H1 (cell line): ENCODE measurements around the gene DDN. TPM values are rescaled to one million over a fixed set of nuclear protein-coding genes. Genes with fewer than 3 reads are reported as not detected.

Experiments used
- ASH2L ChIP-seq: fragments of 200-600, 300-600 bp; sonication (generic); IDR thresholded peaks from one replicate; pipeline ENCODE4 v1.7.1; 2017; ENCODE audit warnings: low read length
- BRCA1 ChIP-seq: IDR thresholded peaks from 2 replicates; pipeline ENCODE4 v1.6.1; 2012; ENCODE audit warnings: low read depth, low read length, improper control_type of control experiment
- CBX8 ChIP-seq: fragments of 300-800, 300-1000 bp; sonication (generic); IDR thresholded peaks from 2 replicates; pipeline ENCODE4 v1.7.1; 2016; ENCODE audit warnings: low read depth, low read length, borderline replicate concordance
- CHD1 ChIP-seq: IDR thresholded peaks from 2 replicates; pipeline ENCODE4 v1.6.1; 2012; ENCODE audit warnings: low read depth, low read length, improper control_type of control experiment
- CREB1 ChIP-seq: IDR thresholded peaks from 2 replicates; pipeline ENCODE4 v1.6.1; 2012; ENCODE audit warnings: inconsistent platforms
- FOSL1 ChIP-seq: IDR thresholded peaks from 2 replicates; pipeline ENCODE4 v1.6.1; 2011; ENCODE audit warnings: mild to moderate bottlenecking, low read depth, low read length, moderate library complexity; ENCODE audit not compliant: insufficient read depth
- GABPA ChIP-seq: IDR thresholded peaks from 2 replicates; pipeline ENCODE4 v1.6.1; 2011; ENCODE audit warnings: mild to moderate bottlenecking, low read length, moderate library complexity, borderline replicate concordance; ENCODE audit not compliant: insufficient read depth
- NRF1 ChIP-seq: IDR thresholded peaks from 2 replicates; pipeline ENCODE4 v1.6.1; 2011; ENCODE audit warnings: mild to moderate bottlenecking, low read depth, low read length, improper control_type of control experiment
- POU5F1 ChIP-seq: IDR thresholded peaks from 2 replicates; pipeline ENCODE4 v1.6.1; 2011; ENCODE audit warnings: low read depth, mild to moderate bottlenecking, low read length, moderate library complexity
- polyA plus RNA-seq, 7 experiments: library from polyadenylated mRNA; depleted of rRNA in 3 of 7; stranded (reverse) in 5 of 7; unstranded in 2 of 7; fragments of >200 nt in 5 of 7; fragments of 200-250 nt in 2 of 7; gene quantifications; 1 replicate in 5 of 7; 2 replicates in 1 of 7; 4 replicates in 1 of 7; pipeline versions ENCODE4 v1.2.1 to v1.2.3, GENCODE V29; 2011 to 2013; ENCODE audit warnings: missing spikeins in 2 of 7, mixed read lengths in 2 of 7
- total RNA-seq: library from RNA; stranded (reverse); fragmentation: NEBNext Ultra II Directional; extraction: Animal tissue kit (Norgen Biotek cat#: 25700); gene quantifications from 2 replicates; pipeline ENCODE4 v1.2.1, GENCODE V29; 2021
- TF ChIP-seq, protein P1 (sequence below): IDR thresholded peaks from 2 replicates; pipeline ENCODE4 v1.6.1; 2011; ENCODE audit warnings: low read length, improper control_type of control experiment
- TF ChIP-seq, protein P2 (sequence below): IDR thresholded peaks from 2 replicates; pipeline ENCODE4 v1.6.1; 2012; ENCODE audit warnings: inconsistent platforms

DDN gene
- total and polyA plus RNA-seq, 2 of the 8 experiments (the other 6 are each of a cell fraction or from before 2014, with no cell fraction given): 0.14 to 0.30 TPM

DNA sequence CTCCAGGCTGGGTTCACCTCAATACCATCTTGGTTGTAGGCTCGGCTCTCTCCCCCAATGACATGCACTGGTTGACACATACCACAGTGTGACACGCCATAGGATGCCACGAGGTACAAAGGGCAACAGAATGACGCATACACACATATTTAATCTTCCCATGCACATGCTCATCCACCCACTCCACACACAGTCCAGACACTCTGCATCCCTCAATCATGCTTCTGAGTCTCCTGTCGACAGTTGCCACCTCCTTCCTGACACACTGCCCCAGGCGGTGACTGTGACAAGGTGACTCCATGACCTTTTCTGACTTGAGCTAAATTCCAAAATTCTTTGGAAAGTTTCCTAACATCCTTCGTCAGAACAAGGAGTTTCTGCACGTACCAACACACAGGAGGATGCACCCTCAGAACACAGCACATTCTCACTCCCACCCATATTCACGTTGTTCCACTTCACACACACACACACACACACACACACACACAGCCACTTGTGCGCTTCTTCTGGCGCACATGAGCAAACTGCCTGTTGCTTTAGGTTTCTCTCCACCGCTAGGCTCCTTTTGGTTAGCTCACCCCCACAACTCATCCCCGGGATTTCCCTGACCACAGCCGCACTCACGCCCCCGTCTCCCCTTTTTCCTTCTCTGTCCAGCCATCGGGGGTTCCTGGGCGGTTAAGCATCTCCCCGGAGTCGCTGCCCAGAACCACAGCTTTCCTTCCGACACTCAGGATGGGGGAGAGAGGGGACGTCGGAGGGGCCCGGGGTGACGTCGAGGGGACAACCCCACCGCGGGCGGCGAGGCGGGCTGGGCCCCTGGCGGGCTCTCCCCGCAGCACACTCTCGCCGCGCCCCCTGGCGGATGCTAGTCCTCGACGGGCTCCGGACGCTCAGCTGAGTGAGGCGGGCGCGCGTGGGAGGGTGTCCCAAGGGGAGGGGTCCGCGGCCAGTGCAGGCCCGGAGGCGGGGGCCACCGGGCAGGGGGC, 21.6 kb downstream of the DDN start (continued):
- TF ChIP-seq, protein P1, sequence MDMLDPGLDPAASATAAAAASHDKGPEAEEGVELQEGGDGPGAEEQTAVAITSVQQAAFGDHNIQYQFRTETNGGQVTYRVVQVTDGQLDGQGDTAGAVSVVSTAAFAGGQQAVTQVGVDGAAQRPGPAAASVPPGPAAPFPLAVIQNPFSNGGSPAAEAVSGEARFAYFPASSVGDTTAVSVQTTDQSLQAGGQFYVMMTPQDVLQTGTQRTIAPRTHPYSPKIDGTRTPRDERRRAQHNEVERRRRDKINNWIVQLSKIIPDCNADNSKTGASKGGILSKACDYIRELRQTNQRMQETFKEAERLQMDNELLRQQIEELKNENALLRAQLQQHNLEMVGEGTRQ: no peak
- TF ChIP-seq GABPA: no peak
- no peak for TF ChIP-seq CHD1
- TF ChIP-seq FOSL1: no peak
- no peak for TF ChIP-seq BRCA1
- no peak for TF ChIP-seq ASH2L
- peak; percentile 13; the same call in 1 of the 2 replicates for TF ChIP-seq CREB1
- TF ChIP-seq, protein P2, sequence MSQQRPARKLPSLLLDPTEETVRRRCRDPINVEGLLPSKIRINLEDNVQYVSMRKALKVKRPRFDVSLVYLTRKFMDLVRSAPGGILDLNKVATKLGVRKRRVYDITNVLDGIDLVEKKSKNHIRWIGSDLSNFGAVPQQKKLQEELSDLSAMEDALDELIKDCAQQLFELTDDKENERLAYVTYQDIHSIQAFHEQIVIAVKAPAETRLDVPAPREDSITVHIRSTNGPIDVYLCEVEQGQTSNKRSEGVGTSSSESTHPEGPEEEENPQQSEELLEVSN: no peak; the same call in 1 of the 2 replicates
- TF ChIP-seq POU5F1: no peak
- no peak for TF ChIP-seq NRF1
- TF ChIP-seq CBX8: no peak
